ENCODE results near the gene C8A.

Gene C8A

GRCh38 chr1:56929492-56929891 is 74.9 kb downstream of the C8A start:
- DNase-seq: no peak

GRCh38 chr1:56931211-56931610 is 76.6 kb downstream of the C8A start:
- DNase-seq: no peak

- no peak for DNase-seq
Measured at GRCh38 chr1:56931686-56932085, 77.1 kb downstream of the C8A start.

GRCh38 chr1:56933161-56933560 is 78.6 kb downstream of the C8A start:
- no peak for DNase-seq

GRCh38 chr1:56933606-56934005 is 79.0 kb downstream of the C8A start:
- no peak for DNase-seq

- DNase-seq: no peak
Measured at GRCh38 chr1:56934430-56935060, 79.9 kb downstream of the C8A start.

- no peak for DNase-seq
Measured at GRCh38 chr1:56938646-56939045, 84.0 kb downstream of the C8A start.

GRCh38 chr1:56939209-56939608 is 84.6 kb downstream of the C8A start:
- DNase-seq: no peak

GRCh38 chr1:56940039-56940438 is 85.4 kb downstream of the C8A start:
- DNase-seq: no peak

GRCh38 chr1:56948403-56949023 is 93.9 kb downstream of the C8A start:
- no peak for DNase-seq

- no peak for DNase-seq
Measured at GRCh38 chr1:56952501-56952900, 97.9 kb downstream of the C8A start.

- DNase-seq: no peak
Measured at GRCh38 chr1:56953386-56953785, 98.8 kb downstream of the C8A start.

GRCh38 chr1:56954664-56955063 is 100.1 kb downstream of the C8A start:
- DNase-seq: no peak

- no peak for DNase-seq
Measured at GRCh38 chr1:56957931-56958330, 103.3 kb downstream of the C8A start.

GRCh38 chr1:56958526-56958925 is 103.9 kb downstream of the C8A start:
- DNase-seq: no peak

GRCh38 chr1:56961426-56961825 is 106.8 kb downstream of the C8A start:
- no peak for DNase-seq

- DNase-seq: no peak
Measured at GRCh38 chr1:56963667-56964066, 109.1 kb downstream of the C8A start.

- DNase-seq: no peak
Measured at GRCh38 chr1:56964349-56965017, 109.9 kb downstream of the C8A start.

GRCh38 chr1:56965191-56965590 is 110.6 kb downstream of the C8A start:
- no peak for DNase-seq

GRCh38 chr1:56965916-56966697 is 111.5 kb downstream of the C8A start, which contains the start of gene C8B:
Gene C8B, minus strand, starts transcription at chr1:56966015. Its CDS starts 67 bp downstream, at chr1:56965948.
- DNase-seq: no peak

GRCh38 chr1:56966698-56966999 is 112.1 kb downstream of the C8A start:
- DNase-seq: no peak

- no peak for DNase-seq
Measured at GRCh38 chr1:56967355-56967754, 112.8 kb downstream of the C8A start.

Measured in amniotic stem cell (primary cell).